GM11168 (cell line): ENCODE data around the gene C1orf116.

ENCODE experiments used
- in situ Hi-C: fragments of 300-500 bp; cut with MboI; formaldehyde crosslinking; loops from one replicate; pipeline ENCODE4 v1.12.0; 2022; ENCODE audit warnings: low sequenced_read_pairs; ENCODE audit not compliant: unreplicated experiment

C1orf116 gene

DNA sequence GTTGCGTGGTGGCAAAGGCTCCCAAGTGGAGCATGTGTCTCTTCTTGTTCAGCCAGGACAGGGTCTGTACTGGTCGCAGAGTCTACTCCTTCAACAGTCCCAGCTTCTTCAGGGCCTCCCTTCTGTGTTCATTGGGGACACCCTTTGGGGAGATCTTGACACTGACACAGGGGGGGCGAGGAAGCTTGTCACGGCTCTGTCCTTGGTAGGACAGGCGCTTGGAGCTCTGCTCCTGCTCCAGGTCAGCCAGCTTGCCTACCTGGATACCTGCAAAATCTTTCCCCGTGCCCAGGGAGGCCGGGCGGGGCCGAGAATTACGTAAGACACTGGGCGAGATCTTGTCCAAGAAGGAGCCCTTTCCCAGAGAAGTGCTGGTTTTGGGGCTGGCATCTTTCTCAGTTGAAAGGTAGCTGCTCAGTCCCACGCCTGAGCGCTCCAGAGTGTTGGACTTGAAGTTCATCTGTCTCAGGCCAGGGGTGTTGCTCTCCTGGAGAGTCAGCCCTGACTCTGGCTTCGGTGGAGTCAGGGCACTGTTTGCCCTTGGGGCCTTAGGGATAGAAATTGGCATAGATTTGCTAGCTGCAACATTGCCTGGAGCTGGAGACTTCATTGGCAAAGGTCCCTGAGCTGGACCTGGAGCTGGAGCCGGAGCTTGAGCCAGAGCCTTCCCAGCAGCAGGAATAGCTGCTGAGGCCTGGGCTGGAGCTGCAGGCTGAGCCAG is 10.5 kb downstream of the C1orf116 start:
- in situ Hi-C loops = no loop called here

DNA sequence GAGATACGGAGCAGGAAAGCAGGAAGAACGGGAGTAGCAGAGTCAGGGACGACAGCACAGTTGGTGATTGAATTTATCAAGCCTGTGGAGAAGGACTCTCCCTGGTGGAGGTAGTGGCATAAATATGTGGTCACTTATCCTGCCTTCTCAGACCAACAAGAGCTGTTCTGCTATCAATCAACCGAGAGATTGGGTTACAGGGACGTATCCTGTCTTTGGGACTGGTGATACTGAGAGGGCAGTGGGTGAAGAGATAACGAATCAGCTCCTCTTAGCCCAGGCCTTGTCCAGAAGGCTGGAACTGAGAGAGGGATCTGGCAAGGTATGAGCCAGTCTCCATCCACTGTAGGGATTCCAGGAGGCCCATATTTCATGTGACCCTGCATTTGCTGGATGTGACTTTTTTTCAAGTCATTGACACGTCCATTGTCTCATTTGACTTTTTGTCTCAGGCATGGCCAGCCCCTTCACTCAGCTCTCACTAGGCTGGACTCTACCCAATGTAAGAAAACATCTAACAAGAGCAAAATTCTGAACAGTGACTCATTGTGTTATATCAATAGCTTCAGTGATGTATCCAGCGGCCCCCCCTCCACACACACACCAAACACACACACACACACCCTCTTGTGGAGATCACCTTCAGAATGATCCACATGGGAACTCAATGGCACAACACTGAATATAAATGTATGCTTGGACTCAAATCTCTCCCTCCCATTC is 11.3 kb downstream of the C1orf116 start:
- in situ Hi-C loops = no loop called here

DNA sequence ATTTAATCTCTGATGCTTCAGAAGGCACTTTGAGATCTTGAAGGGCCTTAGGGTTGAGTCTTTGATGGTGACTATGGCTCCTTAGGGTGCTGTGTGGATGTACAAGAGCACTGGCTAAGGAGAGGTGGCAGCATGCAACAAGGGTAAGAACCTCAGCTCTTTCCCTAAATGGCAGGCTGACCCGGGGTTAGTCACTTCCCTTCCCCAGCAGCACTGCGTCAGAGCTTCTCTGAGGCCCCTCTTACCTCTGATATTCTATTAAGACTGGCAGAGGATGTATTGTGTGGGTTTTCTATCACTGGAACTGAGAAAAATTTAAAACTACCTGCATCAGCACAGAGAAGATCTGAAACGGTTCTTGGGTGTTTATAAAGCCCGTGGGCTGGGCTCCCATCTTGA is 11.8 kb downstream of the C1orf116 start:
- in situ Hi-C loops = no loop called here

DNA sequence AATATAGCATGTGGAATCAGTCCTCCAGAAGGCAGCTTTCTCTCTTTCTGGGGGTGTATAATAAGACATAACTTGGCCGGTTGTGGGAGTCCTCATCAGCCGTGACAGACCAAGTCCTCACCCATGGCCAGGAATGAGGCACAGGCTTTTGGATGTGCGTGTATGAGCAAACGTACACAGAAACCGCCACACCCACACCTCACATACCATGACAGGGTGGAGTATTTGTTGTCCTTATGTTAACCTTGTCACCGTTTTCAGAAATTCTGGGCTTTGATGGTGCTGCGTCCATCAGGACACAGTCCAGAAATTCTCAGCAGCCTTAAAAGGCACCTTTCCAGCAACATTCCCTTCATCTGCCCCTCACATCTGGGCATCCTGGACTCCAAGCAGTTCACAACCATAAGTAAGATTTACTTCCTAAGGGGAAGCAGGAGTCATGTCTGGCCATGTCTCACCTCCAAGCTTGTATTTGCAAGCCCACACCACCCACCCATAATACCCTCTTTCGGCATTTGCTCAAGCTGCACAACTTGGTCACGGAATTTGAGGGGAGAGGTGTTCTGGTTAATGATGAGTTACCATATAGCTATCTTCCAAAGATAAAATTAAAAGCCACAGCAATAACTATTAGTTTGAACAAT is 12.4 kb downstream of the C1orf116 start:
- in situ Hi-C loops = no loop called here

DNA sequence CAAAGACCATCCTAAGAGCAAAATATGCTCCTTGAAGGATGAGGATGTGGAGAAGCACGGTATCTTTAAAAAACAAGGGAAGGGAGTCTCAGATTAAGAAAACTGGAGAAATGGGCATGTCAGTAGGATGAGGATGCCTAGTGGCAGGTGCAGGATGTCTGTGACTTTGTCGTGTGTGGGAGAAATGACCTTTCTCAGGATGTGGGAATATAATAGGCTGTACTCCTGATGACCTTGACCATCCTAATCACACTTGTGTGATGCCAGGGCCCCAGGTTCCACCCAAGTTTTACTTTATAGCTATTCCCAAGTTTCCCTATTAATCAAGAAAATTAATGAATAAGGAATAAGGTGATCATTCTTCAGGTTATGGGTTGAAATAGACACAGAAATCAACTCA is 12.9 kb downstream of the C1orf116 start:
- in situ Hi-C loops = no loop called here

DNA sequence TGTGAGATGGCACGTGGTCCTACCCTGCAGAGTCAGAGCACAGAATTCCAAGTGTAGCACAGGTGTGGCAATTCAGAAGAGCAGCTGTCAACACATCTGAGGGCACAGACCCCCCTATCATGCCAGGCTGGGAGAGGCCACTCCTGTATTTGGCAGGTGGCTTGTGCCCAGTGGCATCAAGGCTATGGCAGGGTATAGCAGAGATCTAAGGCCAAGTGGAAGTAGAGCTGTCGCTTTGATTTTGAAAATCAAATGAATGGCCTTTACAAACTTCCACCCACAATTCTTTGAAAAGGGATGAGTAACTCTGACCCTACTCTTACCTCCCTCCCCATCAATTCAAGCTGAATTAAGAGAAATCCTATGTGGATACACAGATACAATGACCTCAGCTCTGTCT is 13.4 kb downstream of the C1orf116 start:
- in situ Hi-C loops = no loop called here

DNA sequence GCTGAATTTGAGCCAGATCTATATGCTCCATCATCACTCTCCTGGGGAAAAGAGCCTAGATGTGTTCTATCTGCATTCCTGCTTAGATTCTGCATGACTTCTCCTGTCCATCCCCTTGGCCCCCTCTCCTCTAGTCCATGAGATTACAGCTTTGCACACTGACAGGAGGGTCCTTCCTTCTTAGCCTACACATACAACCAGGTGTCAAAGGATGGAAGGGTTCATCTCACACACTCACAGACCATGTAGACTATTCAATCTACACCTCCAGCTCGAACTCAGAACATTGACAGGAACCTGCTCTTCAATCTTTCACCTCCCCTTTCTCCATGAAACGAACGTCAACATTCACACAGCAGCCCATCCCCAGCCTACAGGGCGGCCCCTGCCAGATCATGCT is 13.8 kb downstream of the C1orf116 start:
- in situ Hi-C loops = no loop called here

DNA sequence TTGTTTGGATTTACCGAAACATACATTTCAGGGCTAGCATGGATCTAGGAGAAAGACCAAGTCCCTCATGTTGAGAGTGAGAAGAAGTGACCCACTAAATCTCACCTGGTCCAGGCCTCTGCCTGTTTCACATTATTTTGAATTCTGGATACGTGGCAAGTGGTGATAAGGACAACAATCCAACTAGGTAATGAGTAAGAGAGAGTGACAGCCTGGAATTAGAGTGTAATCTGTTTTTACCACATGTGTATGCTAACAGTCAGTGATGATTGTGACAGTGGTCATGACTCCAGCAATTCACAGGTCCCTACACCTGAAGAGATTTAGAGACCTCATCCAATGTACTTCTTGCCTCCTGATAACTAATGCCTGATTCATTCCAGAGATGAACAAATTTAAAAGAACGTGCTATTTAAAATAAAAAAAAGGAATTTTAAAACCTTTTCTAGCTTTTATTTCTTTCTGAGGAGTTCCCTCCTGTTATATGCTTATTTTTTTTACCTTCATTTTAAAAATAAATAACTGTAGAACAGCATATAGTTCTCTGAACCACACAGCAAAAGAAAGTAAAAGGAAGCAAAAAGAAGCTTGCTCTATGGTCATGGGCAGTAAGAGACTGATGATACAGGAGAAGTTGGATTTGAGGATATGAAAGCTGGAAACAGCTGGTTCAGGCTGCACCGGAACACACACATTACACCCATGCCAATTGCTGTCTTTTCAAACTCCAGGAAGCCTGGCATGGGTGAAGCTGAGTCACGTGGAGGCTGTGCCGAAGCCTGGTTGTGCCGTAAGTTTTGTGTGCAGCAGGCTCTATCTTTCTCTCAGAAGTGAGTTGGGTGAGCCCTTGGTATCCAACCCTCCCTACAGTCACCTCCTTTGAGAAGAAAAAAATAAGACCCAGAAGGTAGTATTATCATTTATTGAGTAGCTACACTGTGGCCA is 14.7 kb downstream of the C1orf116 start:
- in situ Hi-C loops = no loop called here

DNA sequence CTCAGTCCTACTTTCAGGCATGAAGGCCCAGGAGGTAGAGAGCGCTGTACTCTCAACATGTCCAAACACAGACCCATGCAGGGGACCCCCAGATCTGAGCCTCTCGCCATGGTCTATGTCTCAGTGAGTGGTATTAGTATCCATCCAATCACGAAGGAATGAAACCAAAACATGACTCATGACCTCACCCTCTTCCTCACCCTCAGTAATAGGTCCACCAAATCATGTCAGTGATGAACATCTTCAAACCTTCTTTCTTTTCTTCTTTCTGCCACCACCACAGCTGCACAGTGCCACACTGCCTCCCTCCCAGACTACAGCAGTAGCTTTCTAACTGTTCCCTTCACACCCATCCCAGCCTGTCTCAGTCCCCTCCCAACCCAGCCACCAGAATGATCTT is 16.8 kb downstream of the C1orf116 start:
- in situ Hi-C loops = no loop called here

DNA sequence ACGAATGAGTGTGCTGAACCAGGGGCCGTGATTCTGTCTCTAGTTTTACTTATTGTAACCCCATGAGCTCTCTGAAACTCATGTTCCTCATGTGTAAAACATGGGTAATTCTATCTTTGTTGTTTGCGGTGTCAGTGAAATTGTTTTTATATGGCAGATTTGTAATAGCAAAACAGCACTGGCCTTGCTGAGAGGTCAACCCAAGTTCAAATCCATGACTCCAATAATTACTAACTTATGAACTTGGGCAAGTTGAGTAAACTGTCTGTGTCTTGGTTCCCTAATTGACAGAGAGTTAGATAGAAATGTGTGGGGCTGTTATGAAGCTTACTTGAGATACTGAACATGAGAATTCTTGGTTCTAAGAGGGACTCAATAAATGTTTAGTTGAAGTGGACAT is 17.8 kb downstream of the C1orf116 start:
- in situ Hi-C loops = no loop called here

DNA sequence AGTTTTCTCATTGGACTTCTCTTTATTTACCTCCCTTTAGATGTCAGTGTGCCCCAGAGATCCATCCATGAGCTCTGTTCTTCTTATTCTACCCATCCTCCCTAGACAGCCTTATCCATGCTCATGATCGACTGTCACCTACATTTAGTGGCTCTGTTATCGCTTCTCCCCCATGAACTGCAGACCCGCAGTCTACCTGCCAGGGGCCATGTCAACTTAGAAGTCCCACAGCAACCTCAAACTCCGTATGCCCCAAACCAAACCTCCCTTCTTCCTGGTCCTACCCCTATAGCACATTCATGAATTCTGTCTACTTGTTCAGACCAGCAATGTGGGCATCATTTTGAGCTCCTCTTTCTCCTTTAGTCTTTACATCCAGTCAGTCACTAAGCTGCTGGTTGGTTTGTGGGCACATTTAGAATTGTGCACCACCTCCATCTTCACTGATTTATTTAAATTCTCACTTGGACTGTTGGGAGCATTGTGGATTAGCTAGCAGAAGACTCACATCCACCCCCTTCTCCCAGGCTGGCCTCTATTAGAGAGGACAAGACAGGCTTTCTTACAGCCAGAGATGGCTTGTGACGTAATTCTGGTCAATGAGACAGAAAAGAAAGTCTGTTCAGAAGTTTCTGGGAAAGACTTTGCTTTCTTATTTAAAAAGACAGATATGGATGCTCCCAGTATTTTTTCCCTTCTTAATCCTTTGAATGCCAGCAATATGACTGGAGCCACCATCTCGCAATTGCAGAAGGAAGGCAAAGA is 19.1 kb downstream of the C1orf116 start:
- in situ Hi-C loops = no loop called here

DNA sequence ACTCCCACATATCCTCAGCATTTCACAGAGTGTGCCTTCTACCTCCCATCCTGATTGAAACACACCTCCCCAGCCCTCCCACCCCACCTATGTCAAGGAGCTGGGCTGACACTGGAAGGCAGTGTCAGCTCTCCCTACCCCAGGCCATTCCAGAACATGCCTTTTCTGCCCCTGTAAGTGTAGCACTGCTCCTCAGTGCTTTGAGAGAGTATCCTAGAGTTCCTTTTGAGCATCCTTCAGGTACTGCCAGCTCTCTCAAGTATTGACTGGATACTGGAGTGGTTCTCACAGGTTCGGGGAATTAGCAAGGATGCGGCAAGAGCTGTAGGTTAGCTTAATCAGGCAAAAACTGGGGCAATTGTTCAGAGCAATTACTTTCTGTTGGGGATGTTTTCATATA is 21.8 kb downstream of the C1orf116 start:
- in situ Hi-C loops = no loop called here

DNA sequence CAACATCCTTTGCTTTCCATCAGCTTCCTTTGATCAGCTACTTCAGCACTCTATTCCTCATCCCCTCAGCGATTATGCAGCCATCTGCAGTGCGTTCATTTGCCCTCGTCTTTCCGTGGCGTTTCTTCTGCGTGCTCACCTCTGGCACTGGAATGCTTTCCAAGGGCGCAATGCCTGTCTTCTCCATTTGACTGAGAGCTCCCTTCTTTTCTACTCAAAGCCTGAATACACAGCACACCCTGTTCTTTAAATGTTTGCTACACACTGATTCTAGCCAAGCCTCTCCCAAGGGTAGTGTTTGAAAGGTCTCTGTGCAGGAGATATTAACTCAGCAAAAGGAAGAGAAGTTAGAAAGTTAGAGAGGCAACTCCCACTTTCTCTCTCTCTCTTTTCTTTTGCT is 22.6 kb downstream of the C1orf116 start:
- in situ Hi-C loops = no loop called here

DNA sequence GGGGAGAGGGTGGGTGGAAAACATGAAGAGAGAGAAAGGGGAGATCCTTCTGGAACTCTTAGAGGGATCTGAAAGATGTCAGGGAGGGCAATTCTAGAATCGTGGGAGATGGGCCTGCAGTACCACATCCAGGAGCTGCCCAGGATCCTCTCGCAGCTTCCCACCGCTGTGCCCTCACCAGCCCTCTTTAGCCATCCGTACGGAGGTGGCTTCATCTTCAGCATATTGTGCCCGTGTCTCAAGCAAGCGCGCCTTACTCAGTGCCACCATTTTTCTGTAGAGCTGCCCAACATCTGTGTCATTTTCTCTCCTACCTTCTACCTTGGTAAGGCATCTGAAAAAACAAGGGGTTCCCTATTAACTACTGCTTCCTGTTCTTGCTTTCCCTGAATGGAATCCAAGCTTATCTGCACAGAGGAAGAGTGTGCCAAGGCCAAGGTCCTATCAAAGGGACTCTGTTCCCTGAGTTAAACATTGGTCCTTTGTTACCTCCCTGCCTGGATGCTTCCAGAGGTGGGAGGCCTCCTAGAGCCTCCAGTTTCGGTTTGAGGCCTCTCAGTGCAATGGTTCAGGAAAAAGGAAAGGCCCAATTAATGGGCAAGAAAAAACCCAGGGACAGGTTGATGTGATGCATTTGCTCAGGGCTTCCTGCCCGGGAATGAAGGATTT is 23.2 kb downstream of the C1orf116 start:
- in situ Hi-C loops = no loop called here

DNA sequence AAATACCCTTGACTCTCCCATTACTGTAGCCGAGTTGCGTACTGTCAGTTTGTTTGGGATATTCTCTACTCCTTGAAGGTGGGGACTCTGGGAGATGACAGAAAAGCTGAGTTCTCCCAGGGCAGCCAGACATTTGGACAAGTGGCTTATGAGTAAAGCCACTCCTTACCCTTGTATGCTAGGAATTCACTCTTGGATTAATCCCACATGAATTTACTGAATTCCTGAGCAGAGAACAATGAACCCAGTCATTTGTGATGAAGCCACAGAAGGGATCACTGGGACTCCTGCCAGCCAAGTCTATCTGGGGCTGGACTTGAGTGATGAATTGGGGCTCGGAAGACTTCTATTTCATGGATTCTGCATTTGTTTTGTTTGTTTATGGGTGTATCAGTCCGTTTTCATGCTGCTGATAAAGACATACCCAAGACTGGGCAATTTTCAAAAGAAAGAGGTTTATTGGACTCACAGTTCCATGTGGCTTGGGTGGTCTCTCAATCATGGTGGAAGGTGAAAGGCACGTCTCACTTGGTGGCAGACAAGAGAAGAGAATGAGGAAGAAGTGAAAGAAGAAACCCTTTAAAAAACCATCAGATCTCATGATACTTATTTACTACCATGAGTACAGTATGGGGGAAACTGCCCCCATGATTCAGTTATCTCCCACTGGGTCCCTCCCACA is 25.1 kb downstream of the C1orf116 start:
- in situ Hi-C loops = no loop called here

DNA sequence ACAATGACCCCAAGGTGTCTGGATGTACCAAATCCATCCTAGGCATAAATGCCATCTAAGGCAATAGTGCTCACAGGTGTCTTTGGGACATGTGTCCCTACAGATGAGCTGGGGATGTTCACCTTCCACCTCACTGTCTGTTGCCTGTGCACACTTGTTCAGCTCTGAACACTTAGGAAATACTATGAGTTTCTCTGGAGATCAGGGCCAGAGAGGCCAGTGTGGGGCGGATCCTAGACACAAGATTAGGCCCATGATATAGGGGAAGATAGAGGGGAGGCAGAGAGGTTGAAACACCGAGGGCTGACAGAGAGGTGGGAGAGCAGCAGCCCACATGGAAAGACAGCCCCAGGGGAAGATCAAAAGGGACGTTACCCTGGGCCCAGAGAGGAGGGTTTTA is 25.6 kb downstream of the C1orf116 start:
- in situ Hi-C loops = no loop called here

DNA sequence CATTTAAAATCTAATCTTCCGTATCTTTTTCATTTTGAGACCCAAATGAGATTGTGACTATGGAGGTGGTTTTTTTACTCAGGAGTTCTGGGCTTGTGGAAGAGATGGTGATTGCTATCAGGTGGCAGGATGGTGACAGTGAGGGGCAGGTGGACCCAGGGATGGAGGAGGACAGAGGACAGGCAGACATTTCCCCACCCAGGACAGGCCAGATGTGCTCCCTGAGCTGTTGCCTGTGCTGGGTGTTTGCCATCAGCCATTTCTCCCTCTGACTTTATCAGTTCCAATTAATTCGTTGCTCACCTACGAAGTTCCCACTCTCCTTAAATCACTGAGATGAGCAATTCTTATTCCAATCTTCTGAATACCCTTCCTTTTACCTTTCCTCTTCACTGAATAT is 26.5 kb downstream of the C1orf116 start:
- in situ Hi-C loops = no loop called here

DNA sequence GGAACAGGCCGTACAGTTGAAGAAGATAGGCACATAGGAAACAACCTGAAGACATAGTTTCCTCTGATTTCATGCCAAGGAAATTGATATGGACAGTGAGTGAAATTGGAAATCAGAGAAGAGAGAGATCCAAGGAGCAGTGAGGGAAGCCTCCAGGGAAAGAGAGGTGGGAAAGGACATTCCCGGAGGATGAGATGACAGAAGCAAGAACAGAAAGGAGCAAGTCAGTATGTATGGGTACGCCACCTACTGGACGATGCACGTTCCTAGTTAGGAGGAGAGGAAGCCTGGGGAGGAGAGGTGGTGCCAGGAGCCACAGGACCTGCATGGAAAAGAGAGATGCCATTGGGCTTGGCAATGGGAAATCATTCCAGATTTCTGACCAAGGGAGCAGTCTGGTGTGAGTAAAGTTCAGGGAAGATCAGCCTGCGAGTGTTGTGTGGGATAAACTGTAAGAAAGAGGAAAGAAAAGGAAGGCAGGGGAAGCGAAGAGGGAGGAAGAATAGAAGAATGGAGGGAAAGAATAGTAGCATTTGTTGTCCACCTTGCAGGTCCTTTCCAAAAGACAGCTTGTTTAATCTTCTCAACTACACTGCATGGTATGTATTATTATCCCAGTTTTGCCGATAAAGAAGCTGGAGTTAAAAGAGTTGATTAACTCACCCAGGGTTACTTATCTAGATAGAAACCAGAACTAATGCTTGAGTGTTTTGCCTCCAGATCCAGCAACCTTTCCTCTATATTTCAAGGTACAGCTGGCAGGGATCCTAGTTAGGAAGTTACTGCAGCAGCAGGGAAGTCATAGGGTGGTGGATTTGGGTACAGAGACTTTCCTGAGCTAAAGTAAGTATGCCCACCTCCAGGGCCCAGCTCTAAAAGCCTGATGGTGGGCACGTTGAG is 27.4 kb downstream of the C1orf116 start:
- in situ Hi-C loops = no loop called here
